T-helper 2 cell treated with Interferon-gamma antibody and Interleukin-4, amounts not matched to agents 5 μg/mL and 100 μg/mL, for 36 hours (primary cell): ENCODE data around the gene ARID4B.

Experiments
- DNase-seq: peaks from one replicate; pipeline ENCODE4 v3.0.0; 2021; ENCODE audit warnings: low spot score
- H3K27ac Mint-ChIP-seq: one replicate; pipeline ENCODE4 v1.8.0; 2021; ENCODE audit warnings: mild to moderate bottlenecking, mixed read lengths
- H3K27me3 Mint-ChIP-seq: one replicate; pipeline ENCODE4 v1.8.0; 2021; ENCODE audit warnings: low read depth, mixed read lengths
- H3K36me3 Mint-ChIP-seq: one replicate; pipeline ENCODE4 v1.8.0; 2021; ENCODE audit warnings: low read depth, mixed read lengths
- H3K4me1 Mint-ChIP-seq: one replicate; pipeline ENCODE4 v1.8.0; 2021; ENCODE audit warnings: low read depth, mixed read lengths
- H3K4me3 Mint-ChIP-seq: one replicate; pipeline ENCODE4 v1.8.0; 2022; ENCODE audit warnings: mild to moderate bottlenecking, moderate library complexity, mixed read lengths
- H3K9me3 Mint-ChIP-seq: one replicate; pipeline ENCODE4 v1.8.0; 2021; ENCODE audit warnings: mixed read lengths

Gene ARID4B

DNA sequence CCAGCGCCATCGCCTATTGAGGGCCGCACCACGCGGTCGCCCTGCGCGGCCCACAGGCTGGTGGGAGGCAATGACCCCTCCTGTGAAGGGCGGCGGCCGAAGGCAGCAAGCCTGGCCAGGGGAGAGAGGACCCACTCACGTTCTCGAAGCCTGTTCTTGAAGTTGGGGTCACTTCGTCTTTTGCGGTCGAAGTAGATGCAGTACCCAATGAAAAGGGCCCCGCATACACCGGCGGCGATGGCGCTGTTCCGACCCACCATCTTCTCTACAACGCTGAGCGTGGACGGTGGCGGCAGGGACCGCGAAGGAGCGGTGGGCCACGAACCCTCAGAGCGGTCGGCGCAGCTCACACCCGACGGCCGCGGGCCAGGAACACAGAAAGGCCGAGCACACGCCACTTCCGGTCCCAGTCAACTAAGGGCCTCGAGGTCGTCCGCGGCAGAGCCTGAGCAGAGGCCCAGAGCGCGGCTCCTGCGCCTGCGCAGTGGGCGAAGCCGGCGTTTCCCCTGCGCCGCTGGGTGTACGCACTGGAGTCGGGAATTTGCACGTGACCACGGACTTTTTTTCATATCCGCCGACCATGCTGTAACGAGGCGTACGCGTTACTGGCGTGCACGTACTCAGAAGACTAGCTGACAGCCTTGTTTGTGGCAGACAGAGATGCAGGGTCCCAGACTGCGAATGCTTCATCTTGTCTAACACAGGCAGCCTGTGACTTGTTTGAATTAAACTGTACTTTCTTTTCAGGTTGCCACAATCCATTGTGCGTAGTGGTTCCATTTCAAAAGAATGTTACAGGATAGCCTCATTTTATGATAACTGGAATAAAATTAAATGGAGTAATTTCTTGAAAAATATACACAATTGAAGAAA is 199.3 kb downstream of the ARID4B start, which contains the start of gene TOMM20:
Gene TOMM20 (minus strand): TSS at position 382 of the 873 bp plus-strand sequence. CDS start 122 bp downstream, at position 260.
- Mint-ChIP-seq H3K4me1 (peaks cover 36% of the 10 kb centered on the region), H3K9me3 (no peaks in the 10 kb centered on the region)

DNA sequence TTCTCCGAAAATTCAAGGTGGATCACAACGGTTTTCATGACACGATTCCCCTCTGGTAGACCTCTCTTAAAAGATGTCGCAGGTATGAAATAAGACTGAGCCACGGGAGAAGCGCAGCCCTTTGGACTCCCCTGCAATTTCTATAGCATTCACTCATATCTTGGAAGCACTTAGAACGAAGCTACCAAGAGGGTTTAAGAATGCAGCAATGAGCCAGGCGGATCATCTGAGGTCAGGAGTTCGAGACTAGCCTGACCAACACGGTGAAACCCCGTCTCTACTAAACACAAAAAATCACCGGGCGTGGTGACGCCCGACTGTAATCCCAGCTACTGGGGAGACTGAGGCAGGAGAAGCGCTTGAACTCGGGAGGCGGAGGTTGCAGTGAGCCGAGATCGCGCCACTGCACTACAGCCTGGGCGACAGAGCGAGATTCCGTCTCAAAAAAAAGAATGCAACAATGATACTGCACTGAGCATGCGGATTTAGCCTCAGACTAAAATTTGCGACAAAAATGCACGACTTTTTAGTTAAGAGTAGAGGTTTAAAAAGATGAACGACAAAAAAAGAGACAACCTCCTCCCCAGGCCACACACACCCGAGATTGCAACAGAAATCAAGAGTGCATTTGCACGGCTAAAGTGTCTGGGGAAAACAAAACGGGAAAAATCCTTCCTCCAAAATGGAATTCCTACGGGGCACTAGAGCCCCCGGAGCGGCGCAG is 200.1 kb downstream of the ARID4B start:
- DNase-seq = no peak
- no peaks in the 10 kb centered on the region for H3K9me3 Mint-ChIP-seq

More for the DNA sequence above, 199.3 kb downstream of the ARID4B start, which contains the start of gene TOMM20:
- Mint-ChIP-seq H3K36me3 (peaks cover 44% of the 10 kb centered on the region), H3K4me3 (peak within 1 kb of the TSS; percentile 98), H3K27me3 (no peaks in the 10 kb centered on the region), H3K27ac (peak within 1 kb of the TSS; percentile 98)
- peak; percentile 97 for DNase-seq

DNA sequence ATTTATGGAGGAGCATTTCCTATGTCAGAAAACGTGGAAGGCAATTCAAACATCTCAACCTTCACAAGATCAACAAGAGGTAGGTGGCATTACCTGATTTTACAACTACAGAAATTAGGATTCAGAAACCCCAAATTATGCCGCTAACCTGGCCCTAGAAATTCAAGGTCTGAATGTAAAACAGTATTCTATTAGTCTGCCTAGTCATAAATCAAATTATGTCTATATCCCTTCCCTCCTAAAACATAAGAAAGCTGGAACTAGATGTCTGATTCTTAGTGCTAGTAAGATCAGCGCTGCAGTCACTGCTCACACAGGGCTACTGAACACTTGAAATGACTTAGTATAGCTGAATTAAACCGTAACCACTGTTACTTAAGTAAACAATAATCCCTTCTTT is 200.8 kb downstream of the ARID4B start:
- H3K36me3 Mint-ChIP-seq = peaks cover 41% of the 10 kb centered on the region
- H3K4me3 Mint-ChIP-seq = peak overlapping the region; percentile 98
- no peak for DNase-seq
- H3K9me3 Mint-ChIP-seq = no peaks in the 10 kb centered on the region
- peaks cover 38% of the 10 kb centered on the region for H3K4me1 Mint-ChIP-seq
- peak overlapping the region; percentile 53 for H3K27ac Mint-ChIP-seq
- H3K27me3 Mint-ChIP-seq = no peaks in the 10 kb centered on the region

More for the DNA sequence above, 200.1 kb downstream of the ARID4B start:
- no peaks in the 10 kb centered on the region for H3K27me3 Mint-ChIP-seq
- H3K36me3 Mint-ChIP-seq = peaks cover 43% of the 10 kb centered on the region
- H3K4me3 Mint-ChIP-seq = peak overlapping the region; percentile 98
- H3K27ac Mint-ChIP-seq = peak overlapping the region; percentile 98
- peaks cover 39% of the 10 kb centered on the region for H3K4me1 Mint-ChIP-seq

DNA sequence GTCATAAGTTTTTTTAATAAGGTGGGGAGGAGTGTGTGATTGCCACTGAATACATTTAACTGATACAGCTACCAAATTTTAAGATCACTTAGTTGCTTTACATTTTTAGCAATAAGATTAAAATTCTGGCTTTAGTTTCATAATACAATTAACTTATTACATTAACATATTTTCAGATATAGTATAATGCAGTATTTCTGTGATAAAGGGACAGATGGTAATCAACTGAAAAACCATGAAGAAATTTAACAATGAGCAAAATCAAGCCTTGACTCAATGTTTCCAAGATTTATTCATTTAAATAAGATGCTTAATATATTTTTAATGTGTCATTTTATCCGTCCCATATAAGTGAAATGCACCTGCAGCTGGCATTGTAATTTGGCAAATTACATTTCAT is 203.3 kb downstream of the ARID4B start:
- Mint-ChIP-seq H3K27ac (peak overlapping the region; percentile 63), H3K36me3 (peaks cover 44% of the 10 kb centered on the region), H3K9me3 (no peaks in the 10 kb centered on the region), H3K4me3 (peak overlapping the region; percentile 71), H3K27me3 (no peaks in the 10 kb centered on the region), H3K4me1 (peaks cover 40% of the 10 kb centered on the region)
- DNase-seq = no peak

DNA sequence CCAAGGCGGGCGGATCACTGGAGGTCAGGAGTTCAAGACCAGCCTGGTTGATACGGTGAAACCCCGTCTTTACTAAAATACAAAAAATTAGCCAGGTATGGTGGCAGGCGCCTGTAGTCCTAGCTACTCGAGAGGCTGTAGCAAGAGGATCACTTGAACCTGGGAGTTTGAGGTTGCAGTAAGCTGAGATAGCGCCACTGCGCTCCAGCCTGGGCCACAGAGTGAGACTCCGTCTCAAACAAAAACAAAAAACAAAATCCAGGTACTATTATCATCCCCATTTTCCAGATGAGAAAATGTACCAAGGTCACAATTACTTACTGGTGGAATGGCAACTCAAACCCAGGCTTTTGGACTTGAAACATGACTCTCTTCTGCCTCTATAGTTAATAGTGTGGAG is 203.9 kb downstream of the ARID4B start:
- Mint-ChIP-seq H3K27me3 (no peaks in the 10 kb centered on the region), H3K27ac (peak overlapping the region; percentile 63), H3K36me3 (peaks cover 50% of the 10 kb centered on the region), H3K9me3 (no peaks in the 10 kb centered on the region), H3K4me3 (peak overlapping the region; percentile 71), H3K4me1 (peaks cover 37% of the 10 kb centered on the region)
- no peak for DNase-seq

DNA sequence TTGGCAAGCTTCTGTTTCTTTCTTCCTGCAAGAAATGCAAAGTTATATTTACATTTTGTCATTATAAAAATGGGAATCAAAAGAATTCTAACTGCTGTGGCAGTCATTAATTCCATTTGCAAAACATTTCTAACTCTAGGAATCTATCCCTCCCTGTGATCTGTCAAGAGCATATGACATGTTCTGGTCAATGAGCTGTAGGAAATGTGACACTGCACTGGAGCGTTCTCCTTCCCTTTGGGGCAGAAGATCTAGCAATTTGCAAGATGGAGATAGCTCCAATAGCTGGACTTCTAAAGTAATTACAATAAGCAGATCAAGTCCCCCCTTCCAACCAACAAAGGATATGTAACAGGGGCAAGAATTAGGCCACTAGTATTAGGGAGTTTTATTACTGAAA is 205.6 kb downstream of the ARID4B start:
- H3K27ac Mint-ChIP-seq = no peak overlapping the region
- peaks cover 63% of the 10 kb centered on the region for H3K36me3 Mint-ChIP-seq
- H3K9me3 Mint-ChIP-seq = no peaks in the 10 kb centered on the region
- no peak for DNase-seq
- H3K4me3 Mint-ChIP-seq = no peak overlapping the region
- H3K4me1 Mint-ChIP-seq = peaks cover 31% of the 10 kb centered on the region
- H3K27me3 Mint-ChIP-seq = no peaks in the 10 kb centered on the region
